NCI-H345 treated with DMSO at 0.1 percent for 48 hours (cell line): ENCODE measurements around the gene PTPRG.

ENCODE experiments used
- DNase-seq: peaks from one replicate; lab custom pipeline; 2025; ENCODE audit not compliant: unreplicated experiment; lab: John Stamatoyannopoulos, UW

PTPRG gene

DNA sequence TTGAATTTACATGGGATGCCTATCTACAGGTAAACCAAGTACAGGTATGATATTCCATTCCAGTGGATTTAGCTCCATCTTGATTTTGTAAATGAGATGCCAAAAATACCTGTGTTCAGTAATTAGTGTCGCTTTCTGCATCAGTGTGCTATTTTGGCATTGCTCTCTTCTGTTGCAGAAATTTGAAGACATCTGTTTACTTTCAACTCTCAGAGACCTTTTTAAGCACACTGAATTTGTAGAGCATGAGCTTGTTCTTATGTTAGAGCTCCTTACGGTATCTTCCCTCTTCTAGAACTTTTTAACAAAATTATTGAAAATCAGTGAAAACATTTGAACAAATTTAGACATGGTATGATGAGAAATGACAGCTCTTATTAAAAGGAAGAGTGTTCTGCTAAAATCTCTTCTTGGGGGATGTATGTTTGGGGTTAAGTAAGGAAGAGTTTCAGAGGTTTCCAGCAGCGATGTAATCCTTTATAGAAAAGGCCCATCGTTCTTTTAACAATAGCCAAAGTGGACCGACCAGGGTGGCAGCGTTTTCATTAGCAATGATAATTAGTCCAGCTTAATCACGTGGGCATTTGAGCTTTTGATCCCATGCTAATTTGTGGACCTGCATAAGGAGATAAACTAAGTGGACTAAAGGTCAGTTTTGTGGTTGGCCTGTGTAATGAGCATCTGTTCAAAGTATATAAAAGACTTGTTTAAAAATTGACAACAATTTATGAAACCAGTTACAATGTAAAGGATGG lies 385.4 kb downstream of the PTPRG start:
- DNase-seq = no peak

DNA sequence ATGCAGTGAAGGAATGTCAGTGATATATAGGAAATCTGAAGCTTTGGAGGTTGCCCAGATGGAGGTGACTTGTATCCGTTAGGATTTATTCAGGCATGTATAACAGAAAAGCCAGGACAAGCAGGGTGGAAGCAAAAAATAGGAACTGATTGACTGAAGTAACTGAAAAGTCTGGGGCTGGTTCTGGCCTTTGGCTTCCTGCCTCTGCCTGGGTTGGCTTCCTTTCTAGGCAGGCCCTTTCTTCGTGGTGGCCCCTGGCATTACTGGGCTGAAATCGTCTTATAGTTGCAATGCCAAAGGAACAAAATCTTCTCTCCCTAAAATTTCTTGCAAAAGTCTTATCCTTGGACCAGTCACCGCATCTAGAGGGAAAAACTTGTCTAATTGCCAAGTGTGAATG lies 386.1 kb downstream of the PTPRG start:
- no peak for DNase-seq

DNA sequence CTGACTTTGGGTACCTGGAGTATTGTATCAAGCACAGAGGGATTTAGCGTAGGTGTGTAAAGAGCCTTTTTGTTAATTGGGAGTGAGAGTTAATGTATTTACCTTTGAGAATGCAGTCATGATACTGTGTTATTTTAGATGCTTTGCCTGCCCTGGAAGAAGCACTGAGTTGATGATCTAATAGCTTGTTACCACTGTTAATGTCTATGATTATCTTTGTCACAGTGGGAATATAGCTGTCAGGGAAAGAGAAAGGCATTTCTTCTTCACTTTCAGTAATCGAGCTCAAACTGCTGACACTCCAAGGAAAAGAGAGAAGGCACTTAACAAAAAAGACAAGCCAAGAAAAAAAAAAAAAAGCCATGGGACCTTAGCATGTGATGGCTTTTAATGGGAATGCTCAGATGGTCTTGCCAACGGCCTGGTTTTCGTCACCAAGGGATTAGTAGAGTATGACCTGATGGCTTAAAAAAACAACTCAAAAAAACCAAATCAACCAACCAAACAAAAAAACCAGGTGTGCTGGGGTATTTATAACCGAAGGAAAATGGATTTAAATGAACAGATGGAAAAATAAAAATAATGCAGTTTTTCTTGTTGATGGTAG lies 387.4 kb downstream of the PTPRG start:
- no peak for DNase-seq

DNA sequence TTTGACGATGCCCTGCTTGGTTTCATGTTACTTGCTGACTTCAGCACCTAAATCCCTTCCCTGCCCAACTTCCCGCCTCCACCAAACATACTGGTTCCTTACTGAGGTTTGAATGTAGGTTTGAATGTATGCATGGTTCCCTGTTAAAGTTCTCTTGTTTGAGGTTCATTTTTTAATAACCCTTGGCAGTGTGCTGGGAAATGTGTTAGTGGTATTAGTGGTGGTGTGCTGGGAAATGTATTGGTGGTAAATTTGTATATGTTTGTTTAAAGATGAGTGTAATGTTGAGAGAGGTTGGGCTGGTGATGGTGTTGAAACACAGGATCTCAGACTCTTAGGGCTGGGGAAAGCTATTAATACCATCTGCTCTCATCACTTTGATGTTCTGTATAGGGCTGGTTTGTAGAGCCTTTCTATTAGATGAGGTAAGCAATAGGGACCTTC lies 392.7 kb downstream of the PTPRG start:
- no peak for DNase-seq

DNA sequence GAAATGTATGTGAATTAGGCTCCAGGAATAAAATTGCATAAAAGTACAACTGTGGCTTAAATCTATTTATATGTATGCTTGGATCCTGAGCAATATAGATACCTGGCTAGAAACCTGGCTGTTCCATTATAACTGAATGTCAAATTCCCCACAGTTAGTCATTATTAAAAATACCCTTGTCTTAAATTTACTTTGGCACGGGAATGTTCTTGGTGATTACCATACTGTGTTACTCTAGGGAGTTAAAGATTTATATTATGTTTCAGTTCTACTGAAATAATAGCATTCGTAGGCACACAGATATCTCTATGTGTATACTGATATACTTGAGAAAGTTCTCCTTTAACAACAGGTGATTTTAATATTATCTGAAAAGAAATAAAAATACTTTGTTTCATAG lies 394.1 kb downstream of the PTPRG start:
- DNase-seq = no peak

DNA sequence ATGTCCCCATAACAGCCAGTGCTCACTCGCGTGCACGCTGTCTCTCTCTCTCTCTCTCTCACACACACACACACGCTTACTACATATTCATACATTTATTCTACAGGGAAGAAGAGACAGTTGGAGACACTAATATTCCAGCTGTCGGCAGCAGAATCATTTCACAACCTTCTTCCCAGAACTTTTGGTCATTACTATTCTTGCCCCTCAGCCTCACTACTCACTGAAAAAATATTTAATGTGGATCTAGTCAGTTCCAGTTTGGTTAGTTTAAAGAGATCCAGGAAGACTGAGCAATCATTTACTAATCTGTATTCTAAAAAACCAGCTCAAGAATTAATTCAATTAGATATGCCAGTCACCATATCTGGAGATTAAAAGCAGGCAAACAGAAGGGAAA lies 394.9 kb downstream of the PTPRG start:
- DNase-seq = no peak

DNA sequence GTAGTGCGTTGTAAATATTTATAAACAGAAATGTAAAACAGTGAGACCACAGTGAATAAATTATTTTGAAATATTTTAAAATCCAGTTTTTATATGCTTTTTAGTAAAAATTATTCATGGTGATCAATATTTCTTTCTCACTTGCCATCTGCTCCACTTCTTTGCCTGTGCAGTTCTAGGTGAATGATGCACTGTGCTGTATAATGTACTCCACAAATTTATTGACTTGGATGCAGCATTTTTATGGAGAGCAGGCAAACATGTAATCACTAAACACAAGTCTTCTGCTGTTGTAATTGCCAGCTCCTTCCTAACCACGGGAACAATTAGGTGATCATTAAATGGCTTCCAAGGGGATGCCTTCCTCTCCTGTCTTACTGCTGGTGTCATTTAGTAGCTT lies 395.9 kb downstream of the PTPRG start:
- no peak for DNase-seq

DNA sequence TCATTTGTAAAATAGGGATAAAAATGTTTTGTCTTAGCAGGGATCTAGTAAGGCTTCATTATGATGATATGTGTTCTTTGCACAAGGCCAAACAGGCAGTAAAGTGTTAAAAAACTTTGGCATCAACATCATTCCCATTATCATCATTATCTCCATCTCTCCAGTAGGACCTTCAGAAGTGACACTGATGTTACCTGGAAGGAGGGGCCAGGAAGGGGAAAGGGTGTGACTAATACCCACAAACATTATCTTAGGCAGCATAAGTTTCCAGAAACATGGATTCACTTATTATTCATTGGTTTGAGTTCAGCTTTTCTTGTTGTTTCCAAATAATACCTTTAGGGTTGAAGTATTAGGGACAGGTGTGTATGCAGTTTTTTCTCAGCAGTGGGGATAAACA lies 399.6 kb downstream of the PTPRG start:
- DNase-seq = no peak

DNA sequence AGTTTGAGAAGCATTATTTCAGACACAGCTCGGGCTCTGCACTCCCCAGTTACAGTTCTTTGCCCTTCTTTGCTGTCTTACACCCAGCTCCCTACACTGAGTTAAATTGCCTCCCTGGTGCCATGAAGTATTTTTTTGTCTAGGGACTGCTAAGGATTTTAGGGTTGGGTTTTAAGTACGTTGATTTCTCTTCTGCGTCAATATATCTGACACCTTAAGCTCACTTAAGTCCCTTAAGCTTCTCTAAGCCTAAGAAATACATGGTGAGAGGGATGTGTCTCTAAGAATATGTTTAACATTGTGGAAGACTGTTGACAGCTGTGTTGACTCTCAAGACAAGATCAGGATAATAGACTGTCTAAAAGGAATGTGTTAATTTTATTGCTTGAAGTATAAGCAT lies 400.5 kb downstream of the PTPRG start:
- no peak for DNase-seq

DNA sequence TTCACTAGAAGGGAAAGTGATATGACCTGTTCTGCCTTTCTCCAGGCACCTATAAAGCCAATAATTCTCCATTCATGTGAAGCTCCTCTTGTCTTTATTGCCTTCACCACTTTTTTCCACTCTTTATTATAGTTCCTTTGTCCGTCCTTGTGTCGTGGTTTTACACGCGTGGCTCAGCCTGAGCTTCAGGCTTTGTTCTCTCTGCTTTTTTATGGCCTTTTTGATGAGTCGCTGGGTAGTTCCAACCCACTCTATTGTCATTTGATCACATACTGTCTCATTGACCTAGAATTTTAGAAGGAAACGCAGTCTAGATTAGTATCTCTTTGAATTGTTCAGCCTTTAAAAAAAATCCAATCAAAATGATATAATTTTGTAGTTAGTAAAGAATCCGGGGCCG lies 403.2 kb downstream of the PTPRG start:
- DNase-seq = no peak

DNA sequence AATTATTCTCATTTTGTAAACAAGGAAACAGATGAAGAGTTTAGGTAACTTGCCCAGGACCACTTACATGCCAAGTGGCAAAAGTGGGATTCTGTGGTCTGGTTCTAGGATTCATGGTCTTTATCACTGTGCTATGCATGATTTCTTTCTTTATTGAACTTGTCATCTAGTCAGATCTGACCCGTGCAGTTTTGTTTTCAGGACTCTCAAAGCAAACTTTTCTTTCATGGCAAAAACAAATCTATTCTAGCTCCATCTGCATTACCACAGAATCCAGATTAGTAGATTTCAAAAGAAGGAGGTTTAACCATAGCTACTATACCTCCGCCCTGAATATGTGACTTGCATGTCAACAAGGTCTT lies 404.4 kb downstream of the PTPRG start:
- DNase-seq = no peak

DNA sequence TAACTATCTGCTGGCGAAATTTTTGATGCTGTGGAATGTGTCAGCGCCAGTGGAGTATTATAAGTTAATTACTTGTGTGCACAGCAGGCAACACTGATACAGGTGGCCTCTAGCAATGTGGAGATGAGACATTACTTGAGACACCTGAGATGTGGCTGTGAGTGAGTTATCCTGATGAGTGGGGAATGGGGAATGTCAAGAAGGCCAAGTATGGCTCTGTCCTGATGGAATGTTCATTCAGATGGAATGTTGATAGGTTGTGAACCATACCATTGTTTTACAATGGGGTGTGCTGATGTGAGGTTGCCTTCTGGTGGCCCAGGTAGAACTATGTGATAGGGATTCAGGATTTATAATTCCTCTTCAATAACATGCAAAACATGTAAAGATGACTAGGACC lies 404.8 kb downstream of the PTPRG start:
- no peak for DNase-seq

DNA sequence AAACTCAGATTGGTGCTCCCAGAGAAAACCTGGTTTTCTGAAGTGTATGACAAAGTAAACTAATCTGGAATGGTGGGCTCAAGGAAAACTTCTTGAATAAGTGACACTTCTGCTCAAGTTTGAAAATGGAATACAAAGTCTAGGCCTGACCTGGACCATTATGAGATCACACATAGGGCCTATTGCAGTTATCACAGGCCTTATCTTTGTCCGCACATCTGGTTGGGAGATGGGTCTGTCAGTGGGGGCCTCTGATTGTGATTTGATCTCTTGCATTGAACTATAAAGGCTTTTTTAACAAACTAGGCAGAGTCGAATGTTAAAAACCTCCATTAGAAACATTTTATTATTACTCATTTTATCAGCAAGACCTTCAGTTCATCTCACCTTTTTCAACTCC lies 405.6 kb downstream of the PTPRG start:
- DNase-seq = no peak

DNA sequence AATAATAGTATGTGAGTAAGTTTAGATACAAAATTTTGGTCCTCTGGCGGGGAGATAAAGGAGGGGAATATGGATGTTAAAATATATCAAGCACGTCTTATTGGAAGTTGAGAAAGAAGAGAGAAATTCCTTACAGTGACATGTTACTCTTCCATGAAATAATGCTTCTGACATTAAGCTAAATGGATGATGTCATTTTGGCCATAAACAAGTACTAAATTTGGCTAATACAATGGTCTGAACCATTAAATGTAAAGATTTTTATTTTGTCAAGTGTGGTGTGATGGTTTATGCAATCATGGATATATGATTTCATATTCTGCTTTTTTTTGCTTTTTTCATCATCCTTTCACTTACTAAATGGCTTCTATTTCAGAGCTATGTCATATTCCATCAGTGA lies 406.6 kb downstream of the PTPRG start:
- DNase-seq = no peak

DNA sequence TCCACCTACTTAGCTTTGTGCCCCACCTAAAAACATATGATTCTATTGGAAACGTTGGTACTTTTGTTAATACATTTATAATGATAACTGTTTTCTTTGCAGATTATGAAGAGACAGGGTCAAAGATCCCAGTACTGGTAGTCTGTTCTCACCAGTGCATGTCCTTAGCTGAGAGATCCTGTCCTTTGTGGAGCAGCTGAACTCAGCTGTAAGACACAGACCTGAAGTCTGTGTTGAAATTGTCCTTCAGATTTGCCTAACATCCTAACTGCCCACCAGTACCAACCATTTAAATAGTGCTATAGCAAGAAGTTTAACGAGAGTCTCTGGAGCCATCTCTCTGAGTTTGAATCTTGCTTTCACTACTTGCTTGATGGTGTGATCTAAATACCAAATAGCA lies 413.3 kb downstream of the PTPRG start:
- no peak for DNase-seq

DNA sequence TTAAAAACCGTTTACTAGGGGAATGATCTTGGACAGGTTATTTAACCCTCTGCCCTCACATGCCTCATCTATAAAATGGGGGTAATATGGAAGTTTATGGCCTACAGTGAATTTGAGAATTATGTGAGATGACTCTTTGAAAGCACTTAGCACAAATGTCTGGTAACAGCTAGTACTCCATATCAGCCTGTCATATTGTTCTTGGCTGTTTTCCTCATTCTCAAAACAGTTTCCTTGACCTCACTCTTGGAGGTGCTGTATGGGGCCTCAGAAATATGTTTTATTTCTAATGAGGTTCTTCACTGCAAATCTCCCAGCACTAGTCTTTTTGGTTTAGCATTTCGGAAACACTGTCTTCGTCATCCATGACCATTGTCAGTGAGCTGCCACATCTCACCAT lies 413.8 kb downstream of the PTPRG start:
- no peak for DNase-seq

DNA sequence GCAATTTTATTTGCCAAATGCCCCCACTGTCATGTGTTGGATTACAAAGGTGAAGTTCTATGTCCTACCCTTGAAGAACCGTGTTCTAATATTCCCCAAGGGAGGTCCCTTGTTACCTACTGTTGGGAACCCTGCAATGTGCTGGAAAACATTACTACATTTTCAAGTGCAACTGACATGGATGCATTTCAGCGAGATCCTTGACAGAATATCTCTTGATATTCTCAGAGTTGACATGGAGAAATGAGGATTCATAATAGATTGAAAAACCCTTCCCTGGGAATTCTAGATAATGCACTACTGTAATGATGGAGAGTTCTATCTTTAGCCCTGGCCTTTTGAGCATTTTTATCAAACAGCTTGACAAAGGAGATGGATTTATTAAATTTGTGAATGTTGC lies 414.6 kb downstream of the PTPRG start:
- no peak for DNase-seq

DNA sequence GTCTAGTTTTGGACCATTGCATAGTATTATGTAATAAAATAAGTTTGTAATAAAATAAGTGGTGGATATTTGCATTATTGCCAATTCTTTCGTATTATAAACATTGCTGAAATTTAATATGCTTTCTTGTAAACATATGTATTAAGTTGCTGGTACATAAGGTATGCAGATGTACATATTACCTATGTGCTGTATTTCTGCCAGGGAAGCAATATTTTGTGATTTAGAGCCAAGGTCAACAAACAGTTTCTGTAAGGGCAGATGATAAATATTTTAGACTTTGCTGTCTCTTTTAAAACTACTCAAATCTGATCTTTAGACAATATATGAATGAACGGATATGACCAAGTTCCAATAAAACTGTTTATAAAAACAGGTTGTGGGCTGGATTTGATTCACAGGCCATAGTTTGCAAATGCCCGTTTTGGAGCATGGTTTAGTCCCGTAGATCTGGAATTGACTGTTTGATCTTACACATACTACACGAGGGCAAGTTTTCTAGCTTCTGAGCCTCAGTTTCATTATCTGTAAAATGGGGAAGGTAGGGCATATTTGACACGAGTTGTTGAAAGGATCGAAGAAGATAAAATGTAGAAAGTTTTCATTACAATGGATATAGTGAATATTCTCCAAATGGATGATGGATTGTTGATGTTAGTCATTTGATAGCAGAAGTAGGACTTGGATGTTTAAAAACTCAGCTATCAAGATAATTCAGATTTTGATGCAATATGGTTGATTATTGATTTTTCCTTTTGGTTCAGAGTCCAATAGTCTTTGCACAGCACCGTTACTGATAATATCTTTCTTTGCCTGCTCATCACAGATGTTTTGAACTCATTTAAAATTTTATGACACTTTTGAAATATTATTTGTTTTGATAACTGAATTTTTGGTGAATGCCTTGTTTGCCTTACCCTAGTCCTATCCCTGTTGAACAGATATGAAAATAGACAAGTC lies 417.4 kb downstream of the PTPRG start:
- no peak for DNase-seq

DNA sequence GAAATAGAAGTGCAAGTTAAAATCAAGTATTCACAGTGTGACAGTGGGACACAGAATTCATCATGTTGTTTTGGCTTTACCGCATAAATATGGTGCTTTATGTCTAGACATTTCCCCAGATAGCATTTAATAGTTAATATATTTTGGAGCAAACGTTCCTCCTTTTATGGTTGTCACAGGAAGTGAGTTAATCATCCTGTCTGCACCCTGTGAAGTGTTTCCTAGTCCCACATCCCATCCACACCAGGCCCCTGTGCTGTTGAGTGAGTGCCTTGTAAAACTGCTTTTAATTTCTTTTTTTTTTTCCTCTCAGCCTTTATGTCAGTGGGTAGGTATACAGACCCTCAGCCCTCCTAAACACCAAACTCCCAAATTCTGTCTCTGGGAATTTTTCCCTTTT lies 418.3 kb downstream of the PTPRG start:
- no peak for DNase-seq

DNA sequence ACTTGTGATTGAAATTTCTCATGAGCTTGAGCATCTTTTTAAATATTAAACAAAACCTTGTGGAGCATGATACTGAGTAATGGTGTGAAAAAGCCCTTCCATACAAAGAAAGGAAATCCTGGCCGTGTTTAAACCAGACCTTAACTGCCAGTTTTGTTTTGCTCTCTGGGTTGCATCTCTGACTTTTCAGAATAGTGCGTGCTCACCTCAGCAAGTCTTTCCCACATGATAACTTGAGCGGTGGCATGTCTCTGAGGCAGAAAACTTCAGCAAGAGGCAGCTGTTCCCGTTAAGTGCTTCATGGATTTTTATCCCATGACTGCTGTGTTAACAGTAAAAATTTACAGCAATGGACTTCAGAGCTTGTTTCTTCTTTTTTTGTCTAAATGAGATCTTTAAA lies 418.7 kb downstream of the PTPRG start:
- DNase-seq = no peak

DNA sequence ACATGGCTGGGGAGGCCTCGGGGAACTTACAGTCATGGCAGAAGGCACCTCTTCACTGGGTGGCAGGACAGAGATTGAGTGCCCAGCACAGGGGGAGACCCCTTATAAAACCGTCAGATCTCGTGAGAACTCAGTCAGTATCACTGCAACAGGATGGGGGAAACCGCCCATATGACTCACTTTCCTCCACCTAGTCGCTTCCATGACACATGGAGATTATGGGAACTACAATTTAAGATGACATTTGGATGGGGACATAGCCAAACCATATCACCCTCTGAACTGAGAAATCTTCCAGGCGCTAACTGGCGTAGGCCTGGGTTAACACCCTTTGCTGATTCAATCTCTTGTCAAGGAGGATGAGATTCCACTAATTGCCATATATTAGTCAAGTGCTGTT lies 419.7 kb downstream of the PTPRG start:
- no peak for DNase-seq

DNA sequence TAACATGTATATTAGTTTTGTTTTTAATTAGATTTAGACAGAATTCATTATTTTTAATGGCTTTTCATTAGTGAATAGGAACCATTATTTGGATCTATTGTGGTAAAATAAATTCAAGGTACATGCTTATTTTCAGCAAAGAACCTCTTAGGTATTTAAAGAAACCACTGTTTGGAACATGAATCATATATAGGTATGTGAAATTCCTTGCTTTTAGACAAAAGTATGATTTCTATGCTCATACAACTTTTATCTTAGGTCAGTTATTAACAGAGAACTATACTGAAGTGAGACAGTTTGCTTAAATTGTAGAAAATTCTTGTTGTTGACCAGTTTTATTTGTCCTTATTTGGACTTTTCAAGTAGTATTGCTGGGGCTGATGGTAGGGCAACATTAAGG lies 422.1 kb downstream of the PTPRG start:
- DNase-seq = no peak
